GM21390 (cell line): ENCODE results near the gene OSBP2.

ENCODE experiments used
- ATAC-seq: cut with Tn5 transposase; IDR thresholded peaks from one replicate; pipeline ENCODE4 v1.9.1; 2021; ENCODE audit not compliant: unreplicated experiment

The OSBP2 gene

DNA sequence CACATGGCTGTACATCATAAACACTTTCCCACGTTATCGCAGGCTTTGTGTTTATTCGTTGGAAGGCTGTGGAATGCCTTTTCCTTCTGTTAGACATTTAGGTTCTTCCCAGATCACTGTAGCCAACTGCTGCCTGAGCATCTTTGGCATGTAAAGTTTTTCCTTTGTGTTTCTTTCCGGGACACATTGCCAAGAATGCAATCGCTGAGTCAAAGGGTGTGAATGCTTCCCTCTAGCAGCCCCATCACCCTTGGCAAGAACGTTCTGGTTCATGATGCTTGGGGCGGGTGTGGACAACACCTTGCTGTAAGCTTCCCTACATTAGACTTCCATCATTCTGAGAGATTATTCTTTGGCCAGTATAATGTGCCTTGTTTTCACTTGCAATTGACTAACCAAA lies 136.2 kb downstream of the OSBP2 start:
- ATAC-seq, result no peak

DNA sequence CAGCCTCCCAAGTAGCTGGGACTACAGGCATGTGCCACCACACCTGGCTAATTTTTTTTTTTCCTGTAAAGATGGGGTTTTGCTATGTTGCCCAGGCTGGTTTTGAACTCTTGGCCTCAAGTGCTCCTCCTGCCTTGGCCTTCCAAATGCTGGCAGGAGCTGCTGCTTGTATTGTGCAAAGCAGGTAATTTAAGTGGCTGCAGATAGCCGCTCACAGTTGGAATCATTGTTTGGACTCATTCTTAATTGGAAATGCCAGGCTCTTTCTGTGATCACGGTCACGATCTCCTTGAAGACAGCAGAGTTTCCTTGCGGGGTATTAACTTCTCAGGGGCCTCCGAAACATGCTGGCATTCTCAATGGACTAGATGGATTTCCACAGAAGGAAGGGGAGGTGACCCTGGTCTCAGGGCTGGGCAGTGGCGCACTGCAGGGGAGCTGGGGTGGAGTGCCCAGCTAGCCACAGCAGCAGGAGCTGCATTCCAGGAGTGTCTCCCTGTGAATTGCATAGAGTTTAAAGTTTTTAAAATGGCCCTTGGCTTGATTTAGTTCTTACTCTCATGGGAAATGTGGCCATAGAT lies 137.8 kb downstream of the OSBP2 start:
- no peak for ATAC-seq

DNA sequence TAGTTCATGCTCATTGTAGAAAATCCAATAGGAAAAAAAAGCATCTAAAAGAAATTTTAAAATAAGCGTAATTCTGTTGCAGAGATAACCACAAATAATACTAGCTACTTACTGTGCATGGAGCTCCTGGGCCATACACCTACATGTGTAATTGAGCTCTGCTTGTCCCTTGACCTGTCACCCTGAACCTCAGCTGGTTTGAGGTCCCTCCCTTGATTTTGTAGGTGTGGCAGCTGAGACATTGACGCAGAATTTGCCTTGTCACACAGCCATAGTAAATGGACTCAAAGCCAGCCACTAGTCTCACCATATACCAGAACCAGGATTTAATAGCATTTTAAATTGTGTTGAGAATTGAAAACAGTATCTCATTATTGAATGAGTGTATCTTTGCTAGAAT lies 138.6 kb downstream of the OSBP2 start:
- no peak for ATAC-seq

DNA sequence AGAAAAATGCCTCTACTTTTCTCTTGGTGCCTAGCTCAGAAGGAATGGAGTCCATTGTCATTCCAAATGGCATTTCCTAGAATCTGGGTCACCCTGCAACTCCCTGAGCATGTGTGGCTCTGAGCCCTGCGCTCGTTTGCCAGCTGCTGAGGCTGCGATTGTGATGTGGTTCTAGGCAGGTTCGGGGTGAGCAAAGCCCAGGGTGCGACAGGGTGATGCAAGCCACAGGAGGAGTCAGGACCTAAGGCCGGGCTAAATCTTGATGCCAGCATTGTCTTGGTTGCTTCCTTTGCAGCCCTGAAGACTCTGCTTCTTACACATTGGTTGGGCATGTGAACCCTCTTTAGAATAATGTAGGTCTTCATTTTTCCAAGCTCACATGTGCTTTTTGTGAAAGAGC lies 142.9 kb downstream of the OSBP2 start:
- no peak for ATAC-seq

DNA sequence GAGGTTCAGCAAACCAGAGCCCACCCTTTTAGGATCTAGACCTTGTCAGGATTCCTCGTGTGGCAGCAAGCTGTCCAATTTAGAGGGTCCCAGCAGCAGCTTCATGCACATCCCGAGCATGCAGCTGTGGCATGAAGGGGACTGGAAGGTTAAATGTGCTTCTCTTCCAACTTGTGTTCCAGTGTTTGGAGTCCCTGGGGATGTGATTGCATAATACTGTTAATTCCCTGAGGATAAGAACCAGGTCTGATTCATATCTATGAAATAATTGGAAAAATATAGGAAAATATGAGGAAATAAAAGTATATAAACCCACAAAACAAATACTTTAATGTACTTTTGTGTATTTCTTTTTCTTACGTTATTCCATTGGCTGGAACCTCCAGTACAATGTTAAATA lies 143.4 kb downstream of the OSBP2 start:
- no peak for ATAC-seq

DNA sequence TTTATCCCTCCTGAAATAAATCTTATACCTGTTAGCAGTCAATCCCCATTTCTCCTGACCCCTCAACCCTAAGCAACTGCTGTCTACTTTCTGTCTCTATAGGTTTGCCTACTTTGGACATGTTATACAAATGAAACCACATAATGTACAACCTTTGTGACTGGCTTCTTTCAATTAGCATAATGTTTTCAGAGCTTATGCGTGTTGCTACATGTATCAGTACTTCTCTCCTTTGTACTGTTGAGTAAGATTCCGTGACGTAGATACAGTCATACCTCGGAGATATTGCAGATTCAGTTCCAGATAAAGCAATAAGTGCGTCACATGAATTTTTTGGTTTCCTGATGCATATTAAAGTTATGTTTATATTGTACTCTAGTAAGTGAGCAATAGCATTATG lies 146.6 kb downstream of the OSBP2 start:
- ATAC-seq, result no peak

DNA sequence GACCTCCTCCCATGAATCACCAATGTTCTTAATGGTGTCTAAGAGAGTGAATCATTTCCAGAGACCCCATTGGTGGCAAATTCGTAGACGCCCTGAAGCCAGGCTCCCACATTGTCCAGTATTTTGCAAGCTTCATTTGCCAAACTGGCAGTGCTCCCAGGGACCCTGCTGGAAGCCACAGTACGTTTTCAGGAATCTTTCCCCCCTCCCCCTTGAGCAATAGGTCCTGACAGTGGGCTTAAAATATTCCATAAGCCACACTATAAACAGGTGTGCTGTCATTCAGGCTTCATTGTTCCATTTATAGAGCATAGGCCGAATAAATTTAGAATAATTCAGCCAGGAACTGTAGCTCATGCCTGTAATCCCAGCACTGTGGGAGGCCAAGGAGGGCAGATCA lies 148.6 kb downstream of the OSBP2 start:
- ATAC-seq, result no peak

DNA sequence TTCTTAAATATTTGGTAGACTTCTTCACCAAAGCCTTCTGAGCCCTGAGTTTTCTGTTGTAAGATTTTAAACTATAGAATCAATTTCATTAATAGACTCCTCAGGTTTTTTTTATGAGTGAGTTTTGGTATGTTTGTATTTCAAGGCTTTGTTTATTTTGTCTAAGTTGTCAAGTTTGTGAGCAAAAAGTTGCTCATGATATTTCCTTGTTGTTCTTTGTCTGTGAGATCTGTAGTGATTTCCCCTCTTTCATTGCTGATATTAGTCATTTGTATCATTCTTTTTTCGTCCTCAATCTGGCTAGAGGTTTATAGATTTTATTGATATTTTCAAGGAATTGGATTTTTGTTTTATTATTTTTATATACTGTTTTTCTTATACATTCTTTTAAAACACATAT lies 152.9 kb downstream of the OSBP2 start:
- ATAC-seq, result no peak

DNA sequence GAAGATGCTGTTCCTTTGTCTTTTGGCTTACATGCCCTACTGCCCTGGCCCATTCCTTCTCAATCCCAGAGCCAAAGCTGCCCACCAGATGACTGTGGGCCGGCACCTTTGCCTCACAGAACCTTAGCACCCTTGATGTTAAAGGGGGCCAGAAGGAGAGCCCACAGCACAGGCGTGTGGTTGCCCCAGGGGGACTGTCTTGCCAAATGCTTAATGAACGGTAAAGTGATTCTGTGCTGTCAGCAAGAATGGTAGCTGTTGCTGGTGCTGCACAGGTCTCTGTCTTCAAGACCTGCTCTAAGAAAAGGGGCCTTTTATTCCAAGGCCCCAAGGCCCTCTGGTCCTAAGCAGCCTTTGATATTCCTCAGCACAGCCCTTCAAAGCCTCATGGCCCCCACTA lies 160.6 kb downstream of the OSBP2 start:
- no peak for ATAC-seq

DNA sequence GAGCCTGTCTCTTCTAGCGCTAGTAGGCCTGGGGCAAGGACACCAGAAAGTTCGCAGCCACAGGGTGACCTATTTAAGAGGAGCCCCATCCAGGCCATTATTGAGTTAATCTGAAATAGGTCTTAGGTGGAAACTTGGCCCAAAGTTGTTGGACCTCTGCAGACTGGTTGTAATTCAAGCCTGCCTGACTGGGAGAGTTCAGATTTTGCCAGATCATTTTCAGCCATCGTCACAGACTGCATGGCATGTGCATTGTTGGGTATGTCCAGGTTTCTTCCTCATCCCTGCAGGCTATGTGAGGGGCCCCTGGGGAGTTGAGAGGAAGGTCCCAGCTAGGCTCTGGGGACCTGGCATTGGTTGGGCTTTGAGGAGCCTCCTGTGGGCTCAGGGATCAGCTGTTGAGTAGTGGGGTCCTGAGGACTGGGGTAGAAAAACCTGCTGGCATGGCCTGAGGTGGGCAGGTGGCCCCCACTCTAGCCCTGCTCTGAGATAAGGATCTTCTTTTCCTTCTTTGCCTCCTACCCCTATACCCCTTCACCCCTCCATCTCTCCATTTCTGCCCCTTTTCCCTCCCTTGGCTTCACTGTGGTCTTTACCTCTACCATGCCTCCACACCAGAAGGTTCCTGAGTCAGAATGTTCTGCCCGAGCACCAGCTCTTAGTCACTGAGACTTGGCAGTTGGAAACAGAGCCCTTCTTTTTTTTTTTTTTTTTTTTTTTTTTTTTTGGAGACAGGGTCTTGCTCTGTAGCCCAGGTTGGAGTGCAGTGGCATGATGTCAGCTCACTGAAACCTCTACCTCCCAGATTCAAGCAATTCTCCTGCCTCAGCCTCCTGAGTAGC lies 161.2 kb downstream of the OSBP2 start:
- ATAC-seq, result no peak

DNA sequence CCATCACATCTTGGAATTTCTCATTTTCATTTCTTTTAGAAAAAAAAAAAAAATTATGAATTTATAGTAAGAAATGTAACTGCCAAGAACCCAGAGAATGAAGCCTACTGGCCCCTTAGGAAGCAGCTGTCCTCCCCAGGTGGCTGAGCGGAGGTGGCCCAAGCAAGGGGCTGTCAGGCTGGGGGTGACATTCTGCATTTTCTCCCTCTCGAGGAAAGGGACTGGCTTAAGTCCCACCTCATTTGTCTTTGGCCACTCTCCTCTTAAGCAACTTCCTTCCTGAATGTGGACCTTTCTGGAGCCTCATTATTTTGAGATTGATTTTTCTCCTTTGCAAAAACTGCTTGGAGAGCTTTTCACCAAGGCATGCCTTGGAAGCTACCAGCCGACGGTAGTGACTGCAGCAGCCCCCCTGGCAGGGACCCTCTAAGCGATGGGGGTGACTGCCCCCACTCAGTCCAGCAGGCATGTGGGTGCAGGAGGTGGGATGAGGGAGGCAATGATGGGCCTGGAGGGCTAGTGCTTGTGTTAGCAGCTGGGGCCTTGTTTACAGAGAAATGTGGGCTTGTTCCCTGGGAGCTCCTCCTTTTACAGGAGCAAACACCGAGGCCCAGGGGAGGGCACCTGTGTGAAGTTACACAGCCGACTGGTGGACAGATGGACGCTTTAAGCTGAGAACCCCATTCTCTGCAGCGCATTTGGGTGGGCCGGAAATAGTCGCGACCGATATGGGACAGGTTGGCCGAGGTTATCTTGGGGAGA lies 162.2 kb downstream of the OSBP2 start:
- ATAC-seq, result no peak

DNA sequence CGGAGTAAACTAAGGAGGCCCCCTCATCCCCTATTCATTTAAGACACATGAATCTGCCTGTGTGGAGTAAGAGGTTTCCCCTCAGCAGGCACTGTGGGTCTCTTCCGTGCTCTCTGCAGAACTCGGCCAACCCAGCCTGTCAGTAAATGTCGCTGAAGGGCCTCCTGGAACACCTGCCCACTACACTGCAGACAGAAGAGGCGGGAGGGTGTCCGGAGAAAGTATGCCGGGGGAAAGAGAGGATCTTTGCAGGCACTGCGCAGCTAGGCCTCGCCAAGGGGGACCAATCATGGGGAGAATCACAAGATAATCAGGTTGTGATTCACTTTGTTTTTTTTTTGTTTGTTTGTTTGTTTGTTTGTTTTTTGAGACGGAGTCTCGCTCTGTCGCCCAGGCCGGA lies 163.1 kb downstream of the OSBP2 start:
- no peak for ATAC-seq

DNA sequence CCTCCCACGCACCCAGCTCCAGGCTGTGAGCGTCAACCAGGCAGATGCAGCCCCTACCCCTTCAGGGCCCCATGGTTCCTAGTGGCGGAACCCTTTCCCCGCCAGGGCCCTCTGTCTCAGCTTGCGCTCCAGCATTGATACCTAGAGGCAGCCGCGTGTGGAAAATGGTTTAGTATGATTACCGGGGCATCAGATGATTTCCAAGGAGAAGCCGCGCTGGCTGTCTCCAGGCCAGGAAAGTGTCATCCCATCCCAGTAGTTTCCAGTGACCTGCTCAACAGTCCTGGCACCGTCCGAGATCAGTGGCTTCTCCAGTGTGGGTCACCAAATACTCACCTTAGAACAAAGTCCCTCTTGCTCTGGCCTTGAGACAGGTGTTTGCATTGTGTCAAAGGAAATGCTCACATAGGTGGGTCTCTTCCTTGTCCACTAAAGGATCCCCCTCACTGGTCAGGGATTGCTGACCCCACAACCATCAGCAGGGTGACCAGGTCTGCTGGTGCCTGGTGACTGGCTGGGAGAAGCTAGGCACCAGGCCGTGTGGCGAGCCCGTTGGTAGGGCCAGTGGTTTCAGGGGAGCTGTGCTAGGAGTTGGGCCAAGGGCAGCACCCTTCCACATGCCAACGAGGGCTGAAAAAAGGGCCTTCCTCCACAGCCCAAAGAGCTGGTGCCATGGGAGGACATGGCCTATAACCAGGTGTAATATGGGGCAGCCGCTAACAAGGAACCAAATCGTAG lies 164.5 kb downstream of the OSBP2 start:
- no peak for ATAC-seq

DNA sequence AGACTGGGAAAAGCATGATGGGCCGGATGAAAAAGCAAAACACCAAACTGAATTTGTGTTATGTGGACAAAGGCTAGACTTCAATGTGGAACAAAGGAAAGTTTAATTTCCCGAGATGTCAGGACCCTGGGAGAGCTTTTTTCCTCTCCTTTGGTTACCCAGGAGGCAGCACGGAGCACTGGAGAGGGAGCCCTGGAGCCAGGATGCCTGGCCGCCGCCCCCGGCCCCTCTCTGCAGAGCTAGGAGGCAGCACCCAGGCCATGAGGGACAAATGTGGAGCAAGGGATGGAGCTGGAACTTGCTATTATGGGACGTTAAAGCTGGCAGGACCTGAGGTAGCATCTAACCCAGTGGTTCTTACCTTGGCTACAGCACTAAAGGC lies 165.0 kb downstream of the OSBP2 start:
- no peak for ATAC-seq

DNA sequence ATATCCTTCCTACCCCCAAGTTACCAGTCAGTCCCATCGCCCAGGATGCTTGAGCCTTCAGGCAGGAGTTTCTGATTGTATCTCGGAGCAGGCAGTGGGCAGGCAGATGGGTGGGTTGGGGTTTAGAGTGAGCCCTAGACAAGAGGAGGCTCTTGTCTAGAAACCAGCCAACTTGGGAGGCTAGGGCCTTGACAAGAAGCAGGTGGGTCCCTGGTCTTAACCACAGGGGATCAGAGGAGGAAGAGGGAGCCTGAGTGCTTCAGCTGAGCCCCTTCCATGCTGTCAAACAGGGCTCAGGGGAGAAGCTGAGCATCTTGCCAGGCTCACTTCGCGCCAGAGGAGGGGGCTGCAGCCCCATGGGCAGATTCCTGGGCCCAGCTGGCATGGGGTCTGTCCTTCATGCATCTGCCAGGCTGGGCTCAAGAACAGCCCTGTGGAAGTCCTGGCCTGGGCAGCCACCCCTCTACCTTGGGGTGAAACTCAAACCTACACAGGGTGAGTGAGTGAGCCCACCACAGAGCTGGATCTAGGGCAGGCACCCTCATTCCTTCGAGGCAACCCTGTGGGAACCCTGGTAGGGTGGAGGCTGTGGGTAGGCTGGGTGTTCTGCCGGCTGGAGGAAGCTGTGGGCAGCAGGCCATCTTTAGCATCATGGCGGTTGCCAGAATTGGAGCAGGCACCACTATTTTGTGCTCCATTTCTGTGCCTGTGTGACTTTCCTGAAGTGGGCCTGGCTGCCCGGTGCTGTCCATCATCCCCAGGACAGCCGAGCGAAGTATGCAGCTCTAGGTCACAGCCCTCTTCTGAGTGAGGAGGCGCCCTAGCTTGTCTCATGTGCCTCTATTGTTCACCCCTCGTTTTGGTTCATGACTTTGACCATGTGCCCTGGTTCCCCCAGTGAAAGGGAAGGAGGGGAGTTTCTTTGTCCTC lies 165.8 kb downstream of the OSBP2 start:
- ATAC-seq, result no peak

DNA sequence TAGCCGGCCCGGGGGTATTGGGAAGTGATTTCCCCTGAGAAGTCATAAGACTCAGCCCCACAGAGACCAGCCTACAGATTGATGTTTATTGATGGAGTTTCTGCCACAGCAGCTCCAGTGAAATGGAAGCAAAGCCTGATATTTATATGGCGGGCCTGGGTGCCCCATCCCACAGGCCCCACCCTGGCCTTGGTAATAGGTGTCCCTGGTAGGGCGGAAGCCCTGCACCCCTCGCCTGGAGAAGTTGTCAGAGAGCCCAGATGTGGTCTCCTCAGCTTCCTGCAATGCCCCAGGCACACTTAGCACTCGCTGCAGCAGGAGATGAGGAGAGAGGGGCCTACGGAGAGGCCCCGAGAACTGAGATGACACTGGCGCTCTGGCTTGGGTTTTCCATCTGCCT lies 166.5 kb downstream of the OSBP2 start:
- no peak for ATAC-seq

DNA sequence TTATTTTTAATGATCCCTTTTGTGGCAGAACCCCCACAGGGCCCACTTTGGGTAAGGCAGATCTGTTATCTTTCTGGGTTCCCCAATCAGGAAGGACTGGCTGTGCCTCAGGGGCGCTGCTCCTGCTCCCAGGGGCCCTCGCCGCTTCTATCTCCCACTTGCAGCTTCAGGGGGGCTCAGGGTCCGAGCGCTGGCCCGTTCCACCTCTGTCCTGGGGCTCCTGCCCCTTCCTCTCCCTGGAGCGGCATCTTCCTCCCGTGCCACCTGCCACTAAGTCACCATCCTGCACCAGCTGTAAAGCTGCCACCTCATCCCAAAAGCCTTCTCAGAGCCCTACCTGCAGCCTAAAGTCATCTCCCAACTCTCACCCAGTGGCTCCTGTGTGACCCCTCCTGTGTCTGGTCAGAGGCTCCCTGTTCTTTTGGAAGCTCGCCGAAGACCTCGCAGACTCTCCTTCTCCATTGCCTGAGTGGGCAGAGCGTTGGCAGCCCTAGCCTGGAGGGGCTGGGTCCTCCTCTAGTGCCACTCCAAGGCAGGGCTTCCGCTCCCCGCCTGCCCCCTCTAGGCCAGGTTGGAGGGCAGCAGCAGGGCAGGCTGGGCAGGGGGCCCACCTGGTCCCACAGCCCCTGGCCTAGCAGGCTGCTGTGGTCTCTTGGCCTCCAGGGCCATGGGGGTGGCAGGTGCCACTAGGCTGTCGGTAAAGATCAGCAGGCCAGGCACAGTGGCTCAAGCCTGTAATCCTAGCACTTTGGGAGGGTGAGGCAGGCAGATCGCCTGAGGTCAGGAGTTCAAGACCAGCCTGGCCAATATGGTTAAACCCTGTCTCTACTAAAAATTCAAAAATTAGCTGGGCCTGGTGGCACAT lies 167.2 kb downstream of the OSBP2 start:
- no peak for ATAC-seq

DNA sequence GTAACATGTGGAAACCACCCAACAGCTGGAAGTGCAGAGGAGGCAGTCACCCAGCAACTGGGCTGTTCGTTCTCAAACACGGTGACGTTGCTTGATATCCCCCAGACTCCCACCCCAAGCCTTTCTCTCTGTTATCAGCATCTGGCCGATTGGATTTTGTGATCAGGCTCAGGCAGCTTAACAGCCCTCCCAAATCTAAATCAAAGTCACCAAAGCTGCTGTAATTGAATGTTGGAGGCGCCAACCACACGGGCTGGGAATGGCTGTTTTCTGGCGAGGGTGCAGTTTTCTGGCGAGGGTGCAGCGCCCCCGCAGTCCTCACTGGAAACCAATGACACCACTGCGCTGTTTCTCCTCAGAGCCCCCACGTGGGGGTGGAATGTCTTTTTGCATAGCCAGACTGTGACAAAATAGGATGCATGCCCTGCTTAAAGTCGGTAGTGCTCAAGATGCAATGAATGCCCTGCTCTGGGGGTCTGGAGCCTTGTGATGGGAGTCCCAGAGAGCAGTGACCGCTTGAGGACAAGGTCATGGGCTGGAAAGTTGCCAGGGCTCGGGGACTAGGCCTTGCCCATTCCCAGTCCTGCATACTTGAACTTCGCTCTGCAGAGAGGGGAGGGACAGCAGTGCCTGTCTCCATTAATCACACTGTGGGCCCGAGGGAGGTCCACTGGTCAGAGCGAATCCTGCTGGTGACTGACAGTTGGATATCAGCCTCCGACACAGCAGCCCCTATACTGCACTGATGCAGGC lies 168.6 kb downstream of the OSBP2 start:
- ATAC-seq, result no peak
